ENCODE measurements around the gene MEIOC. TPM values are rescaled to one million over a fixed set of nuclear protein-coding genes. Genes with fewer than 3 reads are reported as not detected.

Gene MEIOC
- total RNA-seq, 4 donors from 2014 or later, result under 0.01 TPM; not detected in 3

DNA sequence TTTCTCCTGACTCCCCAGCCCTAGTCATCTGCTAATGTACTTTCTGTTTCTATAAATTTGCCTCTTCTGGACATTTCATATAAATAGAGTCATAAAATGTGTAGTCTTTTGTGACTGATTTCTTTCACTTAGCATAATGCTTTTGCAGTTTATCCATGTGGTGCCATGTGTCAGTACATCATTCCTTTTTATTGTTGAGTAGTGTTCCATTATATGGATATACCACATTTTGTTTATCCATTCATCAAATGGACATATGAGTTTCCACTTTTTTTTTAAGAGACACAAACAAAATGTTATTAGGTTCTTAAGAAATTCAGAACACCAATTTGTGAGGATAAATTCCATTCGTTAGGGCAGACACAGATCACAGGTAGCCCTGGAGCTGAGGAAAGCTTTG lies 63.2 kb downstream of the MEIOC start:
- intact Hi-C loops (cut with DNase I), result no loop called here
- WGBS, 2 donors, result 89 to 100% methylated on average over 1 of the region's 1 CpG
- no peaks in the 10 kb centered on the region for H3K27me3 ChIP-seq
- H3K9me3 ChIP-seq, result no peaks in the 10 kb centered on the region
- H3K36me3 ChIP-seq, result peaks cover 0 to 29% (median 0%) of the 10 kb centered on the region in 3 donors
- TF ChIP-seq, protein P1, sequence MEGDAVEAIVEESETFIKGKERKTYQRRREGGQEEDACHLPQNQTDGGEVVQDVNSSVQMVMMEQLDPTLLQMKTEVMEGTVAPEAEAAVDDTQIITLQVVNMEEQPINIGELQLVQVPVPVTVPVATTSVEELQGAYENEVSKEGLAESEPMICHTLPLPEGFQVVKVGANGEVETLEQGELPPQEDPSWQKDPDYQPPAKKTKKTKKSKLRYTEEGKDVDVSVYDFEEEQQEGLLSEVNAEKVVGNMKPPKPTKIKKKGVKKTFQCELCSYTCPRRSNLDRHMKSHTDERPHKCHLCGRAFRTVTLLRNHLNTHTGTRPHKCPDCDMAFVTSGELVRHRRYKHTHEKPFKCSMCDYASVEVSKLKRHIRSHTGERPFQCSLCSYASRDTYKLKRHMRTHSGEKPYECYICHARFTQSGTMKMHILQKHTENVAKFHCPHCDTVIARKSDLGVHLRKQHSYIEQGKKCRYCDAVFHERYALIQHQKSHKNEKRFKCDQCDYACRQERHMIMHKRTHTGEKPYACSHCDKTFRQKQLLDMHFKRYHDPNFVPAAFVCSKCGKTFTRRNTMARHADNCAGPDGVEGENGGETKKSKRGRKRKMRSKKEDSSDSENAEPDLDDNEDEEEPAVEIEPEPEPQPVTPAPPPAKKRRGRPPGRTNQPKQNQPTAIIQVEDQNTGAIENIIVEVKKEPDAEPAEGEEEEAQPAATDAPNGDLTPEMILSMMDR (IDR thresholded peaks at IDR 0.05), result no peak
- TF ChIP-seq POLR2A (IDR thresholded peaks at IDR 0.05), result no peak
- DNase-seq, result no peak
- H3K4me1 ChIP-seq, result no peaks in the 10 kb centered on the region
- H3K4me3 ChIP-seq, result no peak overlapping the region
- H3K27ac ChIP-seq, result no peak overlapping the region

DNA sequence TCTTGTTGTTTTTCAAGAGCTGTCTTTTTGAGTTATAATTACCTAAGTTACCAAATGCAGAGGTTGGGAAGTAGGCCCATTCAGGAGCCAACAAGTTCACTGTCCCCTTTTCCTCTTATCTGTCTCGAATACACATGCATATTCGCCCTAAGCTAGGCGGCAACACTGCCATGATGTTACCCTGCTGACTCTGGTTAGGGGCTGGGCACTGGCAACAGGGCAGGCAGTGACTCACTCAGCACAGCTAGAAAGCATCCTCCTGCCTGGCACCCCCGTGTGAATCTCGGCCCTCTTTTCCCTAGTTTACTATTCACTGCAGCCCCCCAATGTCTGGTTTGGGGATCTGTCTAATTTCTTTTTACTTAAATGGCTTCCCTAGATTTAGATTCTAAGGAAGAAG lies 66.0 kb downstream of the MEIOC start:
- H3K36me3 ChIP-seq, result peaks cover 0 to 30% (median 0%) of the 10 kb centered on the region in 3 donors
- DNase-seq, result no peak
- WGBS, 2 donors, result 69 to 85% methylated on average over 4 to 5 of the region's 5 CpGs
- H3K4me1 ChIP-seq, result no peaks in the 10 kb centered on the region
- intact Hi-C loops (cut with DNase I), result no loop called here
- H3K9me3 ChIP-seq, result no peaks in the 10 kb centered on the region
- H3K4me3 ChIP-seq, result no peak overlapping the region
- no peaks in the 10 kb centered on the region for H3K27me3 ChIP-seq
- TF ChIP-seq POLR2A (IDR thresholded peaks at IDR 0.05), result no peak
- TF ChIP-seq, protein P1 (IDR thresholded peaks at IDR 0.05), result no peak
- H3K27ac ChIP-seq, result no peak overlapping the region

Small RNAs within 50 kb of the gene (small RNA-seq; reads per million reads assigned to genes)
- 0 reads per million in 4 donors for gene RN7SL819P
- gene SMCO4P1, result 0 reads per million in 4 donors

Other genes with a start within 250 kb of the MEIOC start
- 10 to 100 TPM; 15.3 to 35.5 (median 24.9) TPM for gene GPATCH8, start 153.1 kb upstream of the MEIOC start, total RNA-seq
- gene FZD2, start 99.0 kb upstream of the MEIOC start, total RNA-seq, result 1 to 10 TPM in 2 of 4 donors, under 1 TPM in 1, not detected in 1; 0.26 to 1.5 (median 1.3) TPM
- 10 to 100 TPM; 10.2 to 23.0 (median 19.7) TPM for gene CCDC43, start 33.3 kb downstream of the MEIOC start, total RNA-seq
- gene DBF4B, start 52.2 kb downstream of the MEIOC start, total RNA-seq, result 1 to 10 TPM; 1.9 to 5.3 (median 3.8) TPM
- gene ADAM11, start 102.5 kb downstream of the MEIOC start, total RNA-seq, result under 1 TPM in 2 of 4 donors, not detected in 2; 0.18 to 0.38 TPM
- 1 to 10 TPM; 1.2 to 5.9 (median 1.6) TPM for gene GJC1, start 173.8 kb downstream of the MEIOC start, total RNA-seq
- gene HIGD1B, start 191.4 kb downstream of the MEIOC start, total RNA-seq, result 1 to 10 TPM in 3 of 4 donors, not detected in 1; 1.5 to 5.5 (median 2.3) TPM
- 10 to 100 TPM; 53.4 to 85.7 (median 59.8) TPM for gene EFTUD2, start 243.0 kb downstream of the MEIOC start, total RNA-seq